GM18502 (cell line): ENCODE results near the gene POU2F2.

Experiments used
- ATAC-seq: cut with Tn5 transposase; IDR thresholded peaks from one replicate; pipeline ENCODE4 v1.9.1; 2021; ENCODE audit warnings: mild to moderate bottlenecking; ENCODE audit not compliant: unreplicated experiment, poor library complexity

Gene POU2F2

DNA sequence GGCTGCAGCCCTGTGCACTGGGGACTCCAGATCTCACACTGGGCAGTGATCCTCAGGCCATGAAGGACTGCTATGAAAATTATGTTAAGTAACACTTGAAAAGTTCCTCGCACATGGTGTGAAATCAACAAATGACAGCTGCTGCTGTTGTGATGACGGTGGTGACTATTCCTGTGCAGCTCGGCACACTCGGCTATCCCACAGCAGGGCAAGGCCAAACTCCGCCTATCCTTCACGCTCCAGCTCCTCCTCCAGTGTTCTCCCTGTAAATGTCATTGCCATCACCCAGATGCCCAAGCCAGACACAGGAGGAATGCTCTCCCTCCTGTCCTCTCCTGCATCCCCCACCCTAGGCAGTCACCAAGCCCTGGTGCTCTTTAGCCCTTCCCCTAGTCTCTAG, 93.6 kb downstream of the POU2F2 start:
- no peak for ATAC-seq

DNA sequence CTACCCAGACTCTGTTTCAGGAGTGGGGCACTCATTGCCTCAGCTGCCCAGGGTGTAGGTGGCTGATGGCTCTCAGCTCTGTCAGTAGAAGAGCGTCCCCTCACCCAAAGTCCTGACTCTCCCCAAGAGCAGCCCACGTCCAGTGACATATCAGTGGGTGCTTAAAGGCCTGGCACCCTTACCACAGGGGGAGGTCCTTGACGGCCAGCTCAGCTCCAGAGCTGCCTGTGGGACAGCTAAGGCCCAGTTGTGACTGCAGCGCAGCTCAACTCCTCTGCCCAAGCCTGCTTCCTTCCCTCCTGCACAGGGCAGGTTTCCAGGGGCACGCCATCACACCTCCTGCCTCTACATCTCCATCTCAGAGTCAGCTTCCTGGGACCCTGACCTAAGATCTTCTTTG, 94.6 kb downstream of the POU2F2 start:
- no peak for ATAC-seq
